Measurements from ENCODE around the gene RBMS3. TPM values are rescaled to one million over a fixed set of nuclear protein-coding genes. Genes with fewer than 3 reads are reported as not detected.

RBMS3 gene
- total and polyA plus RNA-seq, 9 donors, result 15.9 to 77.4 (median 25.9) TPM

- Histone ChIP-seq H3K27me3 (ENCODE audit: control insufficient read depth, insufficient read depth, low read length) (no peaks in the 10 kb centered on the region), H3K9me3 (replicated peaks; ENCODE audit: control insufficient read depth, low read depth, low read length) (no peaks in the 10 kb centered on the region), H3K4me1 (ENCODE audit: control insufficient read depth, insufficient read depth, low read length) (peaks cover 4% of the 10 kb centered on the region), H3K4me3 (ENCODE audit: low read length) (no peak overlapping the region), H3K27ac (ENCODE audit: low read length) (no peak overlapping the region), H3K36me3 (ENCODE audit: control insufficient read depth, insufficient read depth, low read length) (peaks cover 2% of the 10 kb centered on the region)
- whole genome bisulfite sequencing (ENCODE audit: insufficient coverage), result 100% methylated on average over 1 of the region's 3 CpGs
- DNase-seq, result no peak
Observed at GRCh38 chr3:29438580-29438979, 157.7 kb downstream of the RBMS3 start.

- H3K27me3 ChIP-seq (ENCODE audit: control insufficient read depth, insufficient read depth, low read length), result no peaks in the 10 kb centered on the region
- DNase-seq, result peak; percentile 61
- H3K27ac ChIP-seq (ENCODE audit: low read length), result peak overlapping the region; percentile 69
- H3K36me3 ChIP-seq (ENCODE audit: control insufficient read depth, insufficient read depth, low read length), result no peaks in the 10 kb centered on the region
- peaks cover 4% of the 10 kb centered on the region for H3K4me1 ChIP-seq (ENCODE audit: control insufficient read depth, insufficient read depth, low read length)
- peak overlapping the region; percentile 7 for H3K4me3 ChIP-seq (ENCODE audit: low read length)
- no peaks in the 10 kb centered on the region for H3K9me3 ChIP-seq (replicated peaks; ENCODE audit: control insufficient read depth, low read depth, low read length)
- WGBS (ENCODE audit: insufficient coverage), result 49% methylated on average over 7 of the region's 13 CpGs
Observed at GRCh38 chr3:29440413-29441305, 159.8 kb downstream of the RBMS3 start.

- H3K4me3 ChIP-seq (ENCODE audit: low read length), result no peak overlapping the region
- H3K4me1 ChIP-seq (ENCODE audit: control insufficient read depth, insufficient read depth, low read length), result peaks cover 4% of the 10 kb centered on the region
- no peak for DNase-seq
- no CpG with 5 or more reads among the region's 3 CpGs for WGBS (ENCODE audit: insufficient coverage)
- H3K27me3 ChIP-seq (ENCODE audit: control insufficient read depth, insufficient read depth, low read length), result no peaks in the 10 kb centered on the region
- no peaks in the 10 kb centered on the region for H3K36me3 ChIP-seq (ENCODE audit: control insufficient read depth, insufficient read depth, low read length)
- no peak overlapping the region for H3K27ac ChIP-seq (ENCODE audit: low read length)
- no peaks in the 10 kb centered on the region for H3K9me3 ChIP-seq (replicated peaks; ENCODE audit: control insufficient read depth, low read depth, low read length)
Observed at GRCh38 chr3:29441422-29441821, 160.6 kb downstream of the RBMS3 start.

- no peaks in the 10 kb centered on the region for H3K27me3 ChIP-seq (ENCODE audit: control insufficient read depth, insufficient read depth, low read length)
- DNase-seq, result no peak
- 94% methylated on average over 2 of the region's 9 CpGs for WGBS (ENCODE audit: insufficient coverage)
- peaks cover 2% of the 10 kb centered on the region for H3K36me3 ChIP-seq (ENCODE audit: control insufficient read depth, insufficient read depth, low read length)
- H3K27ac ChIP-seq (ENCODE audit: low read length), result no peak overlapping the region
- peaks cover 2% of the 10 kb centered on the region for H3K4me1 ChIP-seq (ENCODE audit: control insufficient read depth, insufficient read depth, low read length)
- H3K9me3 ChIP-seq (replicated peaks; ENCODE audit: control insufficient read depth, low read depth, low read length), result no peaks in the 10 kb centered on the region
- no peak overlapping the region for H3K4me3 ChIP-seq (ENCODE audit: low read length)
Observed at GRCh38 chr3:29447946-29448627, 167.2 kb downstream of the RBMS3 start.

- Histone ChIP-seq H3K4me1 (ENCODE audit: control insufficient read depth, insufficient read depth, low read length) (peaks cover 13% of the 10 kb centered on the region), H3K9me3 (replicated peaks; ENCODE audit: control insufficient read depth, low read depth, low read length) (no peaks in the 10 kb centered on the region), H3K27me3 (ENCODE audit: control insufficient read depth, insufficient read depth, low read length) (no peaks in the 10 kb centered on the region), H3K4me3 (ENCODE audit: low read length) (no peak overlapping the region), H3K36me3 (ENCODE audit: control insufficient read depth, insufficient read depth, low read length) (peaks cover 2% of the 10 kb centered on the region), H3K27ac (ENCODE audit: low read length) (no peak overlapping the region)
- WGBS (ENCODE audit: insufficient coverage), result no CpG with 5 or more reads among the region's 3 CpGs
- peak; percentile 62 for DNase-seq
Observed at GRCh38 chr3:29451920-29452319, 171.0 kb downstream of the RBMS3 start.

GRCh38 chr3:29452934-29453283, 172.0 kb downstream of the RBMS3 start:
- Histone ChIP-seq H3K4me3 (ENCODE audit: low read length) (no peak overlapping the region), H3K27ac (ENCODE audit: low read length) (peak overlapping the region; percentile 80)

GRCh38 chr3:29453284-29454001, 172.6 kb downstream of the RBMS3 start:
- H3K27ac ChIP-seq (ENCODE audit: low read length), result peak overlapping the region; percentile 80
- H3K9me3 ChIP-seq (replicated peaks; ENCODE audit: control insufficient read depth, low read depth, low read length), result no peaks in the 10 kb centered on the region
- no peaks in the 10 kb centered on the region for H3K27me3 ChIP-seq (ENCODE audit: control insufficient read depth, insufficient read depth, low read length)
- H3K36me3 ChIP-seq (ENCODE audit: control insufficient read depth, insufficient read depth, low read length), result no peaks in the 10 kb centered on the region
- peak; percentile 84 for DNase-seq
- WGBS (ENCODE audit: insufficient coverage), result 56% methylated on average over 4 of the region's 7 CpGs
- H3K4me1 ChIP-seq (ENCODE audit: control insufficient read depth, insufficient read depth, low read length), result peaks cover 13% of the 10 kb centered on the region
- no peak overlapping the region for H3K4me3 ChIP-seq (ENCODE audit: low read length)

More at GRCh38 chr3:29452934-29453283, 172.0 kb downstream of the RBMS3 start:
- Histone ChIP-seq H3K4me1 (ENCODE audit: control insufficient read depth, insufficient read depth, low read length) (peaks cover 13% of the 10 kb centered on the region), H3K9me3 (replicated peaks; ENCODE audit: control insufficient read depth, low read depth, low read length) (no peaks in the 10 kb centered on the region), H3K36me3 (ENCODE audit: control insufficient read depth, insufficient read depth, low read length) (peaks cover 2% of the 10 kb centered on the region), H3K27me3 (ENCODE audit: control insufficient read depth, insufficient read depth, low read length) (no peaks in the 10 kb centered on the region)
- WGBS (ENCODE audit: insufficient coverage), result no CpG with 5 or more reads among the region's 2 CpGs
- DNase-seq, result no peak

- Histone ChIP-seq H3K9me3 (replicated peaks; ENCODE audit: control insufficient read depth, low read depth, low read length) (no peaks in the 10 kb centered on the region), H3K36me3 (ENCODE audit: control insufficient read depth, insufficient read depth, low read length) (no peaks in the 10 kb centered on the region), H3K27me3 (ENCODE audit: control insufficient read depth, insufficient read depth, low read length) (no peaks in the 10 kb centered on the region), H3K4me1 (ENCODE audit: control insufficient read depth, insufficient read depth, low read length) (peaks cover 13% of the 10 kb centered on the region), H3K27ac (ENCODE audit: low read length) (peak overlapping the region; percentile 80), H3K4me3 (ENCODE audit: low read length) (no peak overlapping the region)
- no CpG with 5 or more reads among the region's 5 CpGs for whole genome bisulfite sequencing (ENCODE audit: insufficient coverage)
- DNase-seq, result peak; percentile 74
Observed at GRCh38 chr3:29454161-29454611, 173.3 kb downstream of the RBMS3 start.

GRCh38 chr3:29456901-29457300, 176.0 kb downstream of the RBMS3 start:
- H3K9me3 ChIP-seq (replicated peaks; ENCODE audit: control insufficient read depth, low read depth, low read length), result no peaks in the 10 kb centered on the region
- no peak overlapping the region for H3K4me3 ChIP-seq (ENCODE audit: low read length)
- H3K36me3 ChIP-seq (ENCODE audit: control insufficient read depth, insufficient read depth, low read length), result no peaks in the 10 kb centered on the region
- no peak for DNase-seq
- H3K27me3 ChIP-seq (ENCODE audit: control insufficient read depth, insufficient read depth, low read length), result no peaks in the 10 kb centered on the region
- H3K27ac ChIP-seq (ENCODE audit: low read length), result no peak overlapping the region
- WGBS (ENCODE audit: insufficient coverage), result 94% methylated on average over 2 of the region's 2 CpGs
- peaks cover 13% of the 10 kb centered on the region for H3K4me1 ChIP-seq (ENCODE audit: control insufficient read depth, insufficient read depth, low read length)

GRCh38 chr3:29463304-29463703, 182.4 kb downstream of the RBMS3 start:
- Histone ChIP-seq H3K4me3 (ENCODE audit: low read length) (no peak overlapping the region), H3K9me3 (replicated peaks; ENCODE audit: control insufficient read depth, low read depth, low read length) (no peaks in the 10 kb centered on the region), H3K36me3 (ENCODE audit: control insufficient read depth, insufficient read depth, low read length) (no peaks in the 10 kb centered on the region), H3K4me1 (ENCODE audit: control insufficient read depth, insufficient read depth, low read length) (peaks cover 2% of the 10 kb centered on the region), H3K27ac (ENCODE audit: low read length) (no peak overlapping the region), H3K27me3 (ENCODE audit: control insufficient read depth, insufficient read depth, low read length) (no peaks in the 10 kb centered on the region)
- no CpG with 5 or more reads among the region's 3 CpGs for WGBS (ENCODE audit: insufficient coverage)
- DNase-seq, result no peak
